Fibroblast of lung (primary cell): ENCODE data around the gene KDELR1. TPM values are rescaled to one million over a fixed set of nuclear protein-coding genes. Genes with fewer than 3 reads are reported as not detected.

Experiments
- DNase-seq, 2 donors: peaks; one replicate each; pipeline versions ENCODE4 v3.0.0 to v3.0.0-alpha.2; 2010; ENCODE audit warnings: low read depth in 2 of 2
- H2AFZ ChIP-seq: 2 replicates; pipeline ENCODE4 v1.5.1; 2012; ENCODE audit warnings: low read length, control low read depth, inconsistent platforms
- H3K27ac ChIP-seq: 2 replicates; pipeline ENCODE4 v1.5.1; 2011; ENCODE audit warnings: low read length, control low read depth; ENCODE audit not compliant: insufficient read depth
- H3K27me3 ChIP-seq: 2 replicates; pipeline ENCODE4 v1.5.1; 2011; ENCODE audit warnings: mild to moderate bottlenecking, low read length; ENCODE audit not compliant: control insufficient read depth, insufficient read depth
- H3K36me3 ChIP-seq: 2 replicates; pipeline ENCODE4 v1.5.1; 2011; ENCODE audit warnings: low read length; ENCODE audit not compliant: control insufficient read depth, insufficient read depth
- H3K4me1 ChIP-seq: 2 replicates; pipeline ENCODE4 v1.5.1; 2011; ENCODE audit warnings: low read length; ENCODE audit not compliant: control insufficient read depth, insufficient read depth; ENCODE audit errors: extremely low read depth
- H3K4me2 ChIP-seq: 2 replicates; pipeline ENCODE4 v1.5.1; 2011; ENCODE audit warnings: low read length, control low read depth; ENCODE audit not compliant: insufficient read depth; ENCODE audit errors: extremely low read depth
- H3K4me3 ChIP-seq, 4 experiments: fragments of 200-600 bp in 1 of 4; sonication (generic) in 1 of 4; replicated peaks in 1 of 4; 2 replicates each; pipeline ENCODE4 v1.5.1; 2011 to 2016; ENCODE audit warnings: low read length in 4 of 4, low read depth in 3 of 4, mild to moderate bottlenecking in 3 of 4, control low read depth in 2 of 4, inconsistent platforms in 1 of 4, mixed read lengths in 1 of 4; ENCODE audit not compliant: insufficient read depth in 1 of 4; ENCODE audit errors: control extremely low read depth in 1 of 4
- H3K79me2 ChIP-seq: 2 replicates; pipeline ENCODE4 v1.5.1; 2012; ENCODE audit warnings: mild to moderate bottlenecking, low read length, inconsistent platforms; ENCODE audit not compliant: control insufficient read depth, insufficient read depth
- H3K9ac ChIP-seq: 2 replicates; pipeline ENCODE4 v1.5.1; 2011; ENCODE audit warnings: mild to moderate bottlenecking, low read length, control low read depth; ENCODE audit not compliant: insufficient read depth
- H3K9me3 ChIP-seq: 2 replicates; pipeline ENCODE4 v1.5.1; 2012; ENCODE audit warnings: low read depth, low read length; ENCODE audit not compliant: control insufficient read depth, insufficient read depth
- H4K20me1 ChIP-seq: 2 replicates; pipeline ENCODE4 v1.5.1; 2011; ENCODE audit warnings: low read length; ENCODE audit not compliant: control insufficient read depth, insufficient read depth; ENCODE audit errors: extremely low read depth
- EZH2 ChIP-seq: IDR thresholded peaks from 2 replicates; pipeline ENCODE4 v1.5.1; 2012; ENCODE audit warnings: low read length, control low read depth, mild to moderate bottlenecking; ENCODE audit errors: missing control alignments
- polyA plus RNA-seq, 2 donors: library from polyadenylated mRNA; depleted of rRNA in 1 of 2; stranded (reverse) in 1 of 2; unstranded in 1 of 2; fragments of >200 nt; gene quantifications; 2 replicates each; pipeline ENCODE4 v1.2.1, GENCODE V29; 2011 to 2012; ENCODE audit warnings: missing spikeins in 1 of 2
- total RNA-seq: library from RNA; depleted of rRNA; stranded (reverse); fragments of >200 nt; gene quantifications from 2 replicates; pipeline ENCODE4 v1.2.1, GENCODE V29; 2014
- TF ChIP-seq, protein P1 (sequence below), 2 donors: IDR thresholded peaks in 1 of 2; conservative IDR thresholded peaks in 1 of 2; 1 replicate in 1 of 2; 2 replicates in 1 of 2; pipeline ENCODE4 v1.5.1; 2011 to 2012; ENCODE audit warnings: low read length in 2 of 2, control low read depth in 1 of 2, inconsistent platforms in 1 of 2, low read depth in 1 of 2, mild to moderate bottlenecking in 1 of 2

KDELR1 gene
- total and polyA plus RNA-seq, 2 donors (not counting 1 experiment from before 2014, with no cell fraction given): 59.0 to 145 TPM

- Histone ChIP-seq H3K4me3 (no peak overlapping the region), H3K79me2 (peaks cover 1% of the 10 kb centered on the region), H3K27ac (no peak overlapping the region), H3K9me3 (no peaks in the 10 kb centered on the region), H2AFZ (no peak overlapping the region), H4K20me1 (no peaks in the 10 kb centered on the region), H3K4me1 (no peaks in the 10 kb centered on the region), H3K36me3 (no peaks in the 10 kb centered on the region), H3K4me2 (no peak overlapping the region), H3K27me3 (peaks cover 32% of the 10 kb centered on the region), H3K9ac (no peak overlapping the region)
- DNase-seq: no peak
- TF ChIP-seq EZH2: no peak
- TF ChIP-seq, protein P1, sequence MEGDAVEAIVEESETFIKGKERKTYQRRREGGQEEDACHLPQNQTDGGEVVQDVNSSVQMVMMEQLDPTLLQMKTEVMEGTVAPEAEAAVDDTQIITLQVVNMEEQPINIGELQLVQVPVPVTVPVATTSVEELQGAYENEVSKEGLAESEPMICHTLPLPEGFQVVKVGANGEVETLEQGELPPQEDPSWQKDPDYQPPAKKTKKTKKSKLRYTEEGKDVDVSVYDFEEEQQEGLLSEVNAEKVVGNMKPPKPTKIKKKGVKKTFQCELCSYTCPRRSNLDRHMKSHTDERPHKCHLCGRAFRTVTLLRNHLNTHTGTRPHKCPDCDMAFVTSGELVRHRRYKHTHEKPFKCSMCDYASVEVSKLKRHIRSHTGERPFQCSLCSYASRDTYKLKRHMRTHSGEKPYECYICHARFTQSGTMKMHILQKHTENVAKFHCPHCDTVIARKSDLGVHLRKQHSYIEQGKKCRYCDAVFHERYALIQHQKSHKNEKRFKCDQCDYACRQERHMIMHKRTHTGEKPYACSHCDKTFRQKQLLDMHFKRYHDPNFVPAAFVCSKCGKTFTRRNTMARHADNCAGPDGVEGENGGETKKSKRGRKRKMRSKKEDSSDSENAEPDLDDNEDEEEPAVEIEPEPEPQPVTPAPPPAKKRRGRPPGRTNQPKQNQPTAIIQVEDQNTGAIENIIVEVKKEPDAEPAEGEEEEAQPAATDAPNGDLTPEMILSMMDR (conservative IDR thresholded peaks at IDR 0.05 in 1 of 2, IDR thresholded peaks at IDR 0.05 in 1 of 2; ENCODE audit: low read depth in 1 of 2, low read length in 2 of 2): no peak
These were observed 4.9 kb upstream of the KDELR1 start for GRCh38 chr19:48396016-48396823.

- Histone ChIP-seq H3K4me3 (no peak overlapping the region), H2AFZ (no peak overlapping the region), H3K9me3 (no peaks in the 10 kb centered on the region), H3K4me1 (no peaks in the 10 kb centered on the region), H3K27me3 (peaks cover 32% of the 10 kb centered on the region), H3K27ac (no peak overlapping the region), H3K36me3 (no peaks in the 10 kb centered on the region), H3K79me2 (peaks cover 8% of the 10 kb centered on the region), H4K20me1 (no peaks in the 10 kb centered on the region), H3K9ac (no peak overlapping the region), H3K4me2 (no peak overlapping the region)
- TF ChIP-seq EZH2: no peak
- TF ChIP-seq, protein P1 (conservative IDR thresholded peaks at IDR 0.05 in 1 of 2, IDR thresholded peaks at IDR 0.05 in 1 of 2; ENCODE audit: low read depth in 1 of 2, low read length in 2 of 2): no peak
- DNase-seq: no peak
These were observed 4.1 kb upstream of the KDELR1 start for GRCh38 chr19:48395499-48395898.

GRCh38 chr19:48395170-48395455, 3.8 kb upstream of the KDELR1 start:
- no peaks in the 10 kb centered on the region for H3K4me1 ChIP-seq
- no peak overlapping the region for H3K4me2 ChIP-seq
- no peaks in the 10 kb centered on the region for H4K20me1 ChIP-seq
- no peak for DNase-seq
- no peak overlapping the region for H2AFZ ChIP-seq
- peaks cover 12% of the 10 kb centered on the region for H3K79me2 ChIP-seq
- H3K27ac ChIP-seq: no peak overlapping the region
- H3K9ac ChIP-seq: no peak overlapping the region
- H3K36me3 ChIP-seq: no peaks in the 10 kb centered on the region
- TF ChIP-seq, protein P1 (conservative IDR thresholded peaks at IDR 0.05 in 1 of 2, IDR thresholded peaks at IDR 0.05 in 1 of 2; ENCODE audit: low read depth in 1 of 2, low read length in 2 of 2): no peak
- no peak for TF ChIP-seq EZH2
- no peaks in the 10 kb centered on the region for H3K9me3 ChIP-seq
- H3K27me3 ChIP-seq: peaks cover 32% of the 10 kb centered on the region
- H3K4me3 ChIP-seq: no peak overlapping the region
